H1 (cell line): ENCODE data around the gene PCDHGA2. TPM values are rescaled to one million over a fixed set of nuclear protein-coding genes. Genes with fewer than 3 reads are reported as not detected.

Source experiments
- CTCF ChIA-PET: fragments of 300-600 bp; sonication (Branson Sonifier 250); formaldehyde crosslinking; loops from one replicate; lab custom pipeline; 2021; ENCODE audit not compliant: partially characterized antibody; lab: Charles Lee
- POLR2A ChIA-PET: fragments of 300-600 bp; sonication (Branson Sonifier 250); formaldehyde crosslinking; loops from one replicate; lab custom pipeline; 2021; ENCODE audit warnings: inconsistent platforms; ENCODE audit not compliant: partially characterized antibody; lab: Charles Lee
- DNase-seq, 2 experiments: peaks; one replicate each; pipeline versions ENCODE4 v3.0.0 to v3.0.0-alpha.2; 2010 to 2022; ENCODE audit warnings: low spot score in 2 of 2, low read depth in 1 of 2, mixed read lengths in 1 of 2
- FAIRE-seq: peaks from 2 replicates; lab custom pipeline; 2011; peaks lifted over from hg19 to GRCh38; lab: Jason Lieb, UNC
- H2AFZ ChIP-seq: 2 replicates; pipeline ENCODE4 v1.8.1; 2012; ENCODE audit warnings: low read length, inconsistent platforms
- H2AK5ac ChIP-seq: 2 replicates; pipeline ENCODE4 v1.6.1; 2013; ENCODE audit warnings: low read depth, low read length
- H2BK120ac ChIP-seq: replicated peaks from 2 replicates; pipeline ENCODE3; 2013; ENCODE audit warnings: low read depth, low read length, inconsistent platforms
- H2BK12ac ChIP-seq: 2 replicates; pipeline ENCODE4 v1.6.1; 2013; ENCODE audit warnings: low read depth, low read length
- H2BK15ac ChIP-seq: 2 replicates; pipeline ENCODE4 v1.6.1; 2013; ENCODE audit warnings: low read length
- H2BK20ac ChIP-seq: 2 replicates; pipeline ENCODE4 v1.6.1; 2013; ENCODE audit warnings: low read length
- H2BK5ac ChIP-seq: 2 replicates; pipeline ENCODE4 v1.6.1; 2013; ENCODE audit warnings: low read depth, low read length
- H3K14ac ChIP-seq: 2 replicates; pipeline ENCODE4 v1.6.1; 2013; ENCODE audit warnings: inconsistent platforms; ENCODE audit not compliant: insufficient read length
- H3K18ac ChIP-seq: 2 replicates; pipeline ENCODE4 v1.6.1; 2013; ENCODE audit warnings: low read length; ENCODE audit errors: extremely low read depth
- H3K23ac ChIP-seq: 2 replicates; pipeline ENCODE4 v1.6.1; 2013; ENCODE audit warnings: inconsistent platforms; ENCODE audit not compliant: insufficient read length
- H3K23me2 ChIP-seq: 2 replicates; pipeline ENCODE4 v1.6.1; 2013; ENCODE audit warnings: low read depth, low read length
- H3K27ac ChIP-seq: 2 replicates; pipeline ENCODE4 v1.6.1; 2011; ENCODE audit warnings: low read depth, low read length, inconsistent platforms
- H3K27me3 ChIP-seq, 4 experiments: replicated peaks in 1 of 4; 1 replicate in 1 of 4; 2 replicates in 3 of 4; pipeline versions ENCODE4 v1.6.1 to v1.8.1; 2011 to 2013; ENCODE audit warnings: low read length in 3 of 4, mild to moderate bottlenecking in 3 of 4, inconsistent platforms in 2 of 4, mixed read lengths in 2 of 4, moderate library complexity in 1 of 4; ENCODE audit not compliant: control insufficient read depth in 3 of 4, insufficient read depth in 3 of 4; ENCODE audit errors: extremely low read depth in 1 of 4
- H3K36me3 ChIP-seq, 4 experiments: 2 replicates each; pipeline versions ENCODE4 v1.6.1 to v1.8.1; 2011 to 2013; ENCODE audit warnings: mild to moderate bottlenecking in 4 of 4, low read length in 3 of 4, moderate library complexity in 2 of 4, control low read depth in 1 of 4, inconsistent platforms in 1 of 4; ENCODE audit not compliant: insufficient read depth in 4 of 4, control insufficient read depth in 2 of 4
- H3K4ac ChIP-seq: replicated peaks from 2 replicates; pipeline ENCODE3; 2013; ENCODE audit warnings: low read length, low read depth, mixed read lengths, inconsistent platforms; ENCODE audit not compliant: insufficient read length
- H3K4me1 ChIP-seq, 4 experiments: replicated peaks in 1 of 4; 1 replicate in 1 of 4; 2 replicates in 3 of 4; pipeline versions ENCODE4 v1.6.1 to v1.8.1; 2011 to 2013; ENCODE audit warnings: low read length in 3 of 4, inconsistent platforms in 2 of 4, mixed read lengths in 1 of 4; ENCODE audit not compliant: insufficient read depth in 4 of 4, control insufficient read depth in 3 of 4
- H3K4me2 ChIP-seq, 2 experiments: 2 replicates each; pipeline versions ENCODE4 v1.6.1 to v1.8.1; 2011 to 2013; ENCODE audit warnings: low read depth in 2 of 2, low read length in 2 of 2, control low read depth in 1 of 2, inconsistent platforms in 1 of 2, mild to moderate bottlenecking in 1 of 2; ENCODE audit not compliant: insufficient read depth in 1 of 2
- H3K4me3 ChIP-seq, 4 experiments: fragments of 200-600, 300-600 bp in 1 of 4; sonication (generic), shearing (Covaris generic), sonication (Bioruptor Twin) in 1 of 4; 2 replicates each; pipeline versions ENCODE4 v1.5.1 to v1.8.1; 2011 to 2016; ENCODE audit warnings: low read length in 4 of 4, low read depth in 3 of 4, control low read depth in 2 of 4, inconsistent platforms in 2 of 4, mild to moderate bottlenecking in 2 of 4, mixed read lengths in 1 of 4, moderate library complexity in 1 of 4; ENCODE audit not compliant: insufficient read depth in 2 of 4; ENCODE audit errors: extremely low read depth in 1 of 4
- H3K56ac ChIP-seq: replicated peaks from 2 replicates; pipeline ENCODE3; 2013; ENCODE audit warnings: low read depth, mild to moderate bottlenecking, mixed read lengths, low read length, inconsistent platforms; ENCODE audit not compliant: insufficient read length
- H3K79me1 ChIP-seq: 2 replicates; pipeline ENCODE4 v1.6.1; 2013; ENCODE audit warnings: low read depth, low read length, control low read depth
- H3K79me2 ChIP-seq, 2 experiments: 2 replicates each; pipeline versions ENCODE4 v1.6.1 to v1.8.1; 2012 to 2013; ENCODE audit warnings: low read length in 2 of 2, mild to moderate bottlenecking in 2 of 2, inconsistent platforms in 1 of 2; ENCODE audit not compliant: insufficient read depth in 2 of 2, control insufficient read depth in 1 of 2
- H3K9ac ChIP-seq, 4 experiments: replicated peaks in 1 of 4; 1 replicate in 1 of 4; 2 replicates in 3 of 4; pipeline versions ENCODE4 v1.6.1 to v1.8.1; 2011 to 2013; ENCODE audit warnings: low read depth in 3 of 4, low read length in 3 of 4, control low read depth in 2 of 4, mild to moderate bottlenecking in 2 of 4, moderate library complexity in 2 of 4, inconsistent platforms in 1 of 4; ENCODE audit errors: extremely low read depth in 1 of 4
- H3K9me3 ChIP-seq, 2 experiments: 2 replicates each; pipeline versions ENCODE4 v1.6.1 to v1.8.1; 2012 to 2013; ENCODE audit warnings: mild to moderate bottlenecking in 2 of 2, moderate library complexity in 2 of 2, control low read depth in 1 of 2, inconsistent platforms in 1 of 2, low read depth in 1 of 2, low read length in 1 of 2, mixed read lengths in 1 of 2; ENCODE audit not compliant: insufficient read depth in 2 of 2
- H4K20me1 ChIP-seq, 2 experiments: replicated peaks in 1 of 2; 2 replicates each; pipeline versions ENCODE3 to v1.8.1; 2011 to 2013; ENCODE audit warnings: inconsistent platforms in 2 of 2, low read length in 2 of 2, mild to moderate bottlenecking in 1 of 2; ENCODE audit not compliant: insufficient read depth in 2 of 2, control insufficient read depth in 1 of 2
- H4K5ac ChIP-seq: 2 replicates; pipeline ENCODE4 v1.6.1; 2013; ENCODE audit warnings: low read length, low read depth, mixed read lengths, inconsistent platforms; ENCODE audit not compliant: insufficient read length
- H4K8ac ChIP-seq: 2 replicates; pipeline ENCODE4 v1.8.0; 2013; ENCODE audit warnings: mild to moderate bottlenecking, moderate library complexity, low read length, inconsistent platforms; ENCODE audit not compliant: insufficient read depth; ENCODE audit errors: extremely low read depth
- H4K91ac ChIP-seq: replicated peaks from 2 replicates; pipeline ENCODE3; 2013; ENCODE audit warnings: low read length, mixed read lengths, inconsistent platforms; ENCODE audit not compliant: insufficient read length
- CBX5 ChIP-seq: fragments of 300-800, 300-1000 bp; sonication (generic); IDR thresholded peaks from 2 replicates; pipeline ENCODE4 v1.7.1; 2016; ENCODE audit warnings: antibody characterized with exemption, low read length, low read depth
- CTBP2 ChIP-seq: IDR thresholded peaks from 2 replicates; pipeline ENCODE4 v1.7.0; 2011; ENCODE audit warnings: borderline replicate concordance, mild to moderate bottlenecking, moderate library complexity, mixed read lengths, low read length; ENCODE audit not compliant: insufficient read depth, insufficient read length
- KDM1A ChIP-seq: fragments of 200-600, 300-600 bp; sonication (generic); IDR thresholded peaks from 2 replicates; pipeline ENCODE4 v1.7.1; 2016; ENCODE audit warnings: mild to moderate bottlenecking, low read length, borderline replicate concordance
- POLR2A ChIP-seq, 2 experiments: IDR thresholded peaks; 1 replicate in 1 of 2; 2 replicates in 1 of 2; pipeline ENCODE4 v1.6.1; 2011; ENCODE audit warnings: low read depth in 2 of 2, low read length in 2 of 2, mild to moderate bottlenecking in 2 of 2; ENCODE audit errors: control extremely low read depth in 1 of 2
- POU5F1 ChIP-seq: IDR thresholded peaks from 2 replicates; pipeline ENCODE4 v1.6.1; 2011; ENCODE audit warnings: low read depth, mild to moderate bottlenecking, low read length, moderate library complexity
- RFX5 ChIP-seq: IDR thresholded peaks from 2 replicates; pipeline ENCODE4 v1.6.1; 2011; ENCODE audit warnings: low read depth, low read length, improper control_type of control experiment, borderline replicate concordance
- SIN3A ChIP-seq, 2 experiments: IDR thresholded peaks in 1 of 2; conservative IDR thresholded peaks in 1 of 2; 2 replicates each; pipeline ENCODE4 v1.6.1; 2011 to 2012; ENCODE audit warnings: low read length in 2 of 2, improper control_type of control experiment in 1 of 2, low read depth in 1 of 2, mild to moderate bottlenecking in 1 of 2
- SP2 ChIP-seq: IDR thresholded peaks from 2 replicates; pipeline ENCODE4 v1.6.1; 2012; ENCODE audit warnings: mild to moderate bottlenecking, low read length, inconsistent platforms
- SP4 ChIP-seq: IDR thresholded peaks from 2 replicates; pipeline ENCODE4 v1.6.1; 2012; ENCODE audit warnings: low read length, inconsistent platforms
- SUZ12 ChIP-seq: fragments of 200-600 bp; sonication (generic); IDR thresholded peaks from 2 replicates; pipeline ENCODE4 v1.6.1; 2012; ENCODE audit warnings: mild to moderate bottlenecking, inconsistent platforms, low read length, moderate library complexity, mixed read lengths
- TAF7 ChIP-seq: optimal IDR thresholded peaks from 2 replicates; pipeline ENCODE3; 2011; ENCODE audit warnings: low read depth, mild to moderate bottlenecking, inconsistent platforms, low read length, moderate library complexity, borderline replicate concordance
- WGBS, 2 experiments: shearing (Covaris generic) in 1 of 2; methylation state at CpG; one replicate each; pipeline versions ENCODE4 v1.1.6 to v1.1.7; 2013 to 2015; ENCODE audit warnings: low lambda C conversion rate in 2 of 2, mixed read lengths in 2 of 2, inconsistent platforms in 1 of 2, low coverage in 1 of 2, missing lambda C conversion rate in 1 of 2; ENCODE audit not compliant: insufficient replicate concordance in 2 of 2, insufficient coverage in 1 of 2, insufficient read length in 1 of 2; ENCODE audit errors: extremely low coverage in 1 of 2, missing lambda C conversion rate in 1 of 2; 5-methylcytosine and 5-hydroxymethylcytosine counted together
- polyA plus RNA-seq, 7 experiments: library from polyadenylated mRNA; depleted of rRNA in 3 of 7; stranded (reverse) in 5 of 7; unstranded in 2 of 7; fragments of >200 nt in 5 of 7; fragments of 200-250 nt in 2 of 7; gene quantifications; 1 replicate in 5 of 7; 2 replicates in 1 of 7; 4 replicates in 1 of 7; pipeline versions ENCODE4 v1.2.1 to v1.2.3, GENCODE V29; 2011 to 2013; ENCODE audit warnings: missing spikeins in 2 of 7, mixed read lengths in 2 of 7
- total RNA-seq: library from RNA; stranded (reverse); fragmentation: NEBNext Ultra II Directional; extraction: Animal tissue kit (Norgen Biotek cat#: 25700); gene quantifications from 2 replicates; pipeline ENCODE4 v1.2.1, GENCODE V29; 2021

The PCDHGA2 gene
- total and polyA plus RNA-seq, 2 of the 8 experiments (the other 6 are each of a cell fraction or from before 2014, with no cell fraction given), result 0.32 to 0.39 TPM

DNA sequence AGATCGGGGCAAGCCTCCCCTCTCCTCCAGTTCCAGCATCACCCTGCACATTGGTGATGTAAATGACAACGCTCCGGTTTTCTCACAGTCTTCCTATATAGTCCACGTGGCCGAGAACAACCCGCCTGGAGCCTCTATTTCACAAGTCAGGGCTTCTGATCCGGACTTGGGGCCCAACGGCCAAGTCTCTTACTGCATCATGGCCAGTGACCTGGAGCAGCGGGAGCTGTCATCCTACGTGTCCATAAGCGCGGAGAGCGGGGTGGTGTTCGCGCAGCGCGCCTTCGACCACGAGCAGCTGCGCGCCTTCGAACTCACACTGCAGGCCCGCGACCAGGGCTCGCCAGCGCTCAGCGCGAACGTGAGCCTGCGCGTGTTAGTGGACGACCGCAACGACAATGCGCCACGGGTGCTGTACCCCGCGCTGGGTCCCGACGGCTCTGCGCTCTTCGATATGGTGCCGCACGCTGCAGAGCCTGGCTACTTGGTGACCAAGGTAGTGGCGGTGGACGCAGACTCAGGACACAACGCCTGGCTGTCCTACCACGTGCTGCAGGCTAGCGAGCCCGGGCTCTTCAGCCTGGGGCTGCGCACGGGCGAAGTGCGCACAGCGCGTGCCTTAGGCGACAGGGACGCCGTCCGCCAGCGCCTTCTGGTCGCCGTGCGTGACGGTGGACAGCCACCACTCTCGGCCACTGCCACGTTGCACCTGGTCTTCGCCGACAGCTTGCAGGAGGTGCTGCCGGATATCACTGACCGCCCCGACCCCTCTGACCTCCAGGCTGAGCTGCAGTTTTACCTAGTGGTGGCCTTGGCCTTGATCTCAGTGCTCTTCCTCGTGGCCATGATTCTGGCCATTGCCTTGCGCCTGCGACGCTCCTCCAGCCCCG lies 50.8 kb downstream of the PCDHGA2 start:
- no peak for DNase-seq
- Histone ChIP-seq H4K8ac (no peak overlapping the region; the same call in none of the 2 replicates), H3K9ac (no peak overlapping the region), H3K27ac (no peak overlapping the region), H3K4ac (no peak overlapping the region), H3K4me2 (no peak overlapping the region; a peak in 1 of 4 replicates), H2AFZ (no peak overlapping the region), H3K23me2 (no peaks in the 10 kb centered on the region; the same call in 1 of the 2 replicates), H4K5ac (no peak overlapping the region), H3K14ac (no peak overlapping the region), H2BK120ac (no peak overlapping the region), H3K56ac (no peak overlapping the region), H4K91ac (no peak overlapping the region), H3K9me3 (peaks cover 46 to 54% of the 10 kb centered on the region in 2 experiments), H3K4me1 (no peaks in the 10 kb centered on the region), H3K79me1 (no peaks in the 10 kb centered on the region), H3K79me2 (no peaks in the 10 kb centered on the region), H3K4me3 (0 out of 8 replicates have a peak overlapping the region, but pooled peaks of 1 of the 4 experiments have one; percentile 36), H2BK5ac (no peak overlapping the region), H2BK12ac (no peak overlapping the region), H3K18ac (no peak overlapping the region), H2BK20ac (no peak overlapping the region), H3K27me3 (no peaks in the 10 kb centered on the region; a peak in 1 of 7 replicates), H4K20me1 (no peaks in the 10 kb centered on the region), H2AK5ac (no peak overlapping the region), H3K36me3 (peaks cover 3 to 29% (median 14%) of the 10 kb centered on the region in 4 experiments; a peak in 7 of 8 replicates), H2BK15ac (no peak overlapping the region), H3K23ac (no peak overlapping the region)
- WGBS, 2 experiments, result 95% methylated on average over 62 of the region's 77 CpGs; no CpG with 5 or more reads in 1 of the 2 experiments
- ChIA-PET CTCF (interaction anchor here (0.8 to 8.7 kb wide), 24 partner anchors 11 to 207 kb away, joined by 3 to 68 read pairs (median 7); partner anchors contain the start of genes PCDHB10, PCDHB15, PCDHB16 and PCDHGA10), POLR2A (interaction anchor here (1.0 kb wide), 1 partner anchor 124 kb away, joined by 3 read pairs; no protein-coding TSS in a partner anchor)
- no peak for FAIRE-seq
- no peak for TF ChIP-seq KDM1A
- TF ChIP-seq POU5F1, result no peak
- TF ChIP-seq SP4, result no peak
- no peak for TF ChIP-seq RFX5
- no peak for TF ChIP-seq SUZ12
- TF ChIP-seq POLR2A (IDR thresholded peaks at IDR 0.05; ENCODE audit: control extremely low read depth in 1 of 2, low read depth in 2 of 2, low read length in 2 of 2), result no peak
- no peak for TF ChIP-seq SP2
- no peak for TF ChIP-seq TAF7
- TF ChIP-seq CTBP2, result no peak
- TF ChIP-seq SIN3A (conservative IDR thresholded peaks at IDR 0.05 in 1 of 2, IDR thresholded peaks at IDR 0.05 in 1 of 2; ENCODE audit: low read depth in 1 of 2, low read length in 2 of 2), result no peak
- no peak for TF ChIP-seq CBX5
